ENCODE results near the gene MAPKAP1.

The MAPKAP1 gene

DNA sequence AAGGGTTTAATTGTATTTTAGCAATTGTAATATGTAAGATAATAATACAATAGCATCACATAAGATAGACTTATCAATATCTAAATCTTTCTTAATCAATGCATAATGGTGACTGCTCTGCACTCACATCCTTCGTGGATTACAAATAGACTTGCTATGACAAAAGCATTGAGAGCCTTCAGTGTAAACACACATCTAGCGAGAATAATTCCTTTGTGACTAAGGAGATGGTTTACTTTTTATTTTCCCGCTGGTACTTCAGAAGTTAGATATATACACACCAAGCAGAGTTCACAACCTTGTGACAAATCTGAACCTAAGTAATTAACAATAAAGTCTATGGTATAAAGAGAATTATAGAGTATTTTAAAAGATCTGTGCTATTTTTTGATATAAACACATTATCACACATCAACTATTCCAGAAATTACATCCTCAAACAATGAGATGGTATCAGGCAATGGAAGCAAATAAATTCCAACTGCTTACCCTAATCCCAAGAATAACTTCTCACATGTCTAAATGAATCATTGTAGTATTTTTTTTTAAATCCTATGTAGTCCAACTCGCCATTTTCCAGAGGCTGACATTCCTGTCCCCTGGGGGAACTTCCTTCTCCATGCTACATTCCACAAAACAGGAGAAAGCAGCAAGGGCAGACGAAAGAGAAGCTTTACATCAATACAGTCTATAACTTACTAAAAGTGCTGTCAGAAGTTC is 51.2 kb downstream of the MAPKAP1 start:
- no peak for DNase-seq (ENCODE audit: low read depth, low spot score)
- H3K27ac ChIP-seq, result no peak overlapping the region
- no peak overlapping the region for H3K4me3 ChIP-seq
- H3K9me3 ChIP-seq (ENCODE audit: low read depth, low read length), result no peaks in the 10 kb centered on the region
- no peak overlapping the region for H3K9ac ChIP-seq (ENCODE audit: insufficient read length)
- TF ChIP-seq POLR2AphosphoS5 (IDR thresholded peaks at IDR 0.05; ENCODE audit: borderline replicate concordance, low read depth, low read length) (no peak), FOXP2 (optimal IDR thresholded peaks at IDR 0.05; ENCODE audit: control extremely low read depth, extremely low read length, insufficient read depth) (no peak)
- peaks cover 2% of the 10 kb centered on the region; the same call in 1 of the 2 replicates for H3K36me3 ChIP-seq (ENCODE audit: insufficient read depth, low read length)

DNA sequence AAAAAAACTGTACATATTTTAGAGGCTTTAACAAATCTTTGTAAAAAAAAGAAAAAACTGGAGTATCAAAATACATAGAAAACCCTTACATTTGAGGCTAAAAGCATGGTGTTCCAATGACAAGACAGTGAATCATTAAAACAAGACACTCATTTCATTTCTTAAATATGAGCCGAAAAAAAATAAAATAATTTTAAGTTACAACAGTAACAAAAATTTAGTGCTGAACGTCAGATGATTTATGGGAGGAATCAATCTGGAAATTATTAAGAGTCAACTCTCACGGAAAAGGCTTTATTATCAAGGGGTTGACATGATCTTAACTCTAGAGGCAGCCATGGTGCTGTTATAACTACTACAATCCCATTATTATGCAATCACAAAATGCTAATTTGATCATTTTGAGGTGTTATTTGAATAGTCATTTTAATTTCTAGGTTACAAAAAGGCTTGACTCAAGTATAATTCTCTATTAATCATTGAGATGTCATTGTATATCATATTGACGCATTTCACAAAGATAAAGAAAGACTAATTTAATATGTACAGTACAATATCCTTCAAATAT is 51.9 kb downstream of the MAPKAP1 start:
- Histone ChIP-seq H3K36me3 (ENCODE audit: insufficient read depth, low read length) (peaks cover 2% of the 10 kb centered on the region; the same call in 1 of the 2 replicates), H3K9ac (ENCODE audit: insufficient read length) (no peak overlapping the region), H3K27ac (no peak overlapping the region), H3K9me3 (ENCODE audit: low read depth, low read length) (no peaks in the 10 kb centered on the region), H3K4me3 (no peak overlapping the region)
- no peak for DNase-seq (ENCODE audit: low read depth, low spot score)
- no peak for TF ChIP-seq EZH2 (IDR thresholded peaks at IDR 0.05)
- TF ChIP-seq FOXP2 (optimal IDR thresholded peaks at IDR 0.05; ENCODE audit: control extremely low read depth, extremely low read length, insufficient read depth), result no peak
- no peak for TF ChIP-seq POLR2AphosphoS5 (IDR thresholded peaks at IDR 0.05; ENCODE audit: borderline replicate concordance, low read depth, low read length)

DNA sequence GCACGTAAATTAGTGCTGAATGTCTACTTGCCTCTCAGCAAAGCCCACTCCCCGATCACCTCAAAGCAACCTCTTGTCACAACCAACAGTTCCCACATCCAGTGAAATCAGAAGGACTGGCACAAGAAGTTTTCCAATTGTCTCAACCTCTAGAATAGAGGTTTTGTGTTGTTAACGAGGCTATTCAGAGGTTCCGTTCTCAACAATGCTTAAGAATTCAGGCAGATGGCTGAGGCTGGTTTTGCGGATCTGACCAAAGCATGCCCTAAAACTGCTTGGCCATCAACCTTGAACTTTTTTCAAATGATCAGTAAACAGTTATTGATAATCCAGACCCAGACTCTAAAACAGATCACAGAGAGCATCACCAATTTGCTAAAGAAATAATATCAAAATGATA is 52.9 kb downstream of the MAPKAP1 start:
- no peaks in the 10 kb centered on the region for H3K9me3 ChIP-seq (ENCODE audit: low read depth, low read length)
- TF ChIP-seq EZH2 (IDR thresholded peaks at IDR 0.05) (no peak), POLR2AphosphoS5 (IDR thresholded peaks at IDR 0.05; ENCODE audit: borderline replicate concordance, low read depth, low read length) (no peak), FOXP2 (optimal IDR thresholded peaks at IDR 0.05; ENCODE audit: control extremely low read depth, extremely low read length, insufficient read depth) (no peak)
- H3K27ac ChIP-seq, result no peak overlapping the region
- no peak for DNase-seq (ENCODE audit: low read depth, low spot score)
- H3K4me3 ChIP-seq, result no peak overlapping the region
- H3K9ac ChIP-seq (ENCODE audit: insufficient read length), result no peak overlapping the region
- peaks cover 2% of the 10 kb centered on the region; the same call in 1 of the 2 replicates for H3K36me3 ChIP-seq (ENCODE audit: insufficient read depth, low read length)

DNA sequence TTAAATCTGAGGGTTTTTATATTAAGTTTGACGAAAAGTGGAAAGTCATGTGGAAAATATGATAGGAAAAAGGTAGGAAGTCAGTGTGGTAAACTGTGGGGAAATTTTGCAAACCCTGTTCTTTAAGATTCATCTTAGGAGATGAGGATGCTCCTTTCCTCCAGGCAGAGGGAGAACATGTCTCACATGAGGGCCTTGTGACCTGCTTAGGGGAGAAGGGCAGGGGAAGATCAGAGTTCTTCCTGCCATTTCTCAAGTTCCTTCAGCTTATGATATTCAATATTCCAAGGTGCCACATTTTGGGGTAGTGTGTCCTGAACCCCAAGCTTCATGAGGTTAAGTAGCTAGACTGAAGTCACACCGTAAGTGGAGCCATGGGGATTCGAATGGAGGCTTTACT is 53.7 kb downstream of the MAPKAP1 start:
- H3K27ac ChIP-seq, result no peak overlapping the region
- TF ChIP-seq FOXP2 (optimal IDR thresholded peaks at IDR 0.05; ENCODE audit: control extremely low read depth, extremely low read length, insufficient read depth) (no peak), EZH2 (IDR thresholded peaks at IDR 0.05) (no peak), POLR2AphosphoS5 (IDR thresholded peaks at IDR 0.05; ENCODE audit: borderline replicate concordance, low read depth, low read length) (no peak)
- H3K4me3 ChIP-seq, result no peak overlapping the region
- DNase-seq (ENCODE audit: low read depth, low spot score), result no peak
- no peak overlapping the region for H3K9ac ChIP-seq (ENCODE audit: insufficient read length)
- H3K36me3 ChIP-seq (ENCODE audit: insufficient read depth, low read length), result peaks cover 2% of the 10 kb centered on the region; the same call in 1 of the 2 replicates
- H3K9me3 ChIP-seq (ENCODE audit: low read depth, low read length), result no peaks in the 10 kb centered on the region

DNA sequence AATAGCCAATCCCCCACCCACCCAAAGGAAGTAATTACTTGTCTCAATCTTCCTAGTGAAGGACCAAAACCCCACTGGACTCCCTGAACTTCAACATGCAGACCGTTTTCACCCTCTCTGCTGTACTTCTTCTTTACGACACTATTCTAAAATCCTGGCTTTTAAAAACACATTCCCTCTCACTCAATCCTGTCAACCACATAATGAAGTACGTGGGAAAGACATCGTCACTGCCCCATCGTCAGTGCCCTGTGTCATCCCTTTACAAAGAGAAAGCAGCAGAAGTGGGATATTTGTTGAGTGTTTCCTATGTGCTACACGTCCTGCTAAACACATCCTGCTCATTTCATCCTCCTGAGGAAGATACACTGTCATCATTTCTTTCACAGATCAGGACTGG is 54.2 kb downstream of the MAPKAP1 start:
- Histone ChIP-seq H3K9ac (ENCODE audit: insufficient read length) (no peak overlapping the region), H3K4me3 (no peak overlapping the region), H3K36me3 (ENCODE audit: insufficient read depth, low read length) (peaks cover 2% of the 10 kb centered on the region; the same call in 1 of the 2 replicates), H3K9me3 (ENCODE audit: low read depth, low read length) (no peaks in the 10 kb centered on the region), H3K27ac (no peak overlapping the region)
- TF ChIP-seq POLR2AphosphoS5 (IDR thresholded peaks at IDR 0.05; ENCODE audit: borderline replicate concordance, low read depth, low read length) (no peak), FOXP2 (optimal IDR thresholded peaks at IDR 0.05; ENCODE audit: control extremely low read depth, extremely low read length, insufficient read depth) (no peak), EZH2 (IDR thresholded peaks at IDR 0.05) (no peak)
- no peak for DNase-seq (ENCODE audit: low read depth, low spot score)

DNA sequence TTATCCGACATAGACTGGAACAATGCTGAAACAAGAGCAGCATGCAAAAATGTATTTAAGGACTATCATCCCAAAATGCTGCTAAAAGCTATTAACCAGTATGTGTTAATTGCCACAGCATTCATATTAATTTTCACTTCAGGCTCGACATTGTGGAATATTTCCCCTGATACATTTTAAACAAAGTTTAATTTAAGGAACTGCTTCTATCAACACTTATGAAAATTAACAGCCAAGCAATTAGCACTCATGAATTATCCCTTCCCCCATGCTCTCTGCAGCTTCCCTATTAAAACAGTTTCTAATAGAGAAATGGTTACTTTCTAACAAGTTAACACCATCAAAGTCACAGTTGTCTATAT is 54.8 kb downstream of the MAPKAP1 start:
- no peak overlapping the region for H3K4me3 ChIP-seq
- no peak for TF ChIP-seq POLR2AphosphoS5 (IDR thresholded peaks at IDR 0.05; ENCODE audit: borderline replicate concordance, low read depth, low read length)
- no peak for TF ChIP-seq EZH2 (IDR thresholded peaks at IDR 0.05)
- no peak for TF ChIP-seq FOXP2 (optimal IDR thresholded peaks at IDR 0.05; ENCODE audit: control extremely low read depth, extremely low read length, insufficient read depth)
- DNase-seq (ENCODE audit: low read depth, low spot score), result no peak
- H3K27ac ChIP-seq, result no peak overlapping the region
- H3K9me3 ChIP-seq (ENCODE audit: low read depth, low read length), result no peaks in the 10 kb centered on the region
- peaks cover 2% of the 10 kb centered on the region; the same call in 1 of the 2 replicates for H3K36me3 ChIP-seq (ENCODE audit: insufficient read depth, low read length)
- H3K9ac ChIP-seq (ENCODE audit: insufficient read length), result no peak overlapping the region

DNA sequence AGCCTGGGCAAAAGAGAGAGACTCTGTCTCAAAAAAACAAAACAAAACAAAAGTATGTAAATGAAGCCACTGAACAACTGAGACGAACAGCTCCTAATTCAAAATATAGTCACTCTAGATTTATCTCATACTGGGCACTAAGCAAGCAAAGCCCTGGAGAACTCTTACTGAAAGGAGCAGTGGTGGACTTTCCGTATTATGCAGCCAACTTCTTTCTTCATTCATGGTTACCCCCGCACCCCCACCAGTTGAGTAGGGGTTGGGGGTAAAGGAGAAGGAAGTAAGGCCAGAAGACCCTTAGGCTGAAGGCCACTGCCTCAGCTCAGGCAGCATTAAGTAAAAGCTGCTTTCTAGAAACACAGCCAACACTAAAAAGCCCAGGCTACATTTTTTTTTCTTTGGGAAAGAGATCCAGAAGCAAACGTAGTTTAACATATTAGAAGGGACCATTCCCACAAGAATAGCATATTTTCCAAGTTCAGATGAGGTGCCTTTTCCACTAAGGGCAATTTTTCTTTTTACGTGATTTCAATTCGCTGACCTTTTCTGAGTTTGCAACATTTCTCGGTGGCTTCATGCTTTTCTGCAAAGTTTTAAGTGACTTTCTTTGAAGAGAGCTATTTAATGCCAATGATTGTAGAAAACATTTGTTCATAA is 55.3 kb downstream of the MAPKAP1 start:
- peaks cover 2% of the 10 kb centered on the region; the same call in 1 of the 2 replicates for H3K36me3 ChIP-seq (ENCODE audit: insufficient read depth, low read length)
- H3K9me3 ChIP-seq (ENCODE audit: low read depth, low read length), result no peaks in the 10 kb centered on the region
- no peak overlapping the region for H3K27ac ChIP-seq
- TF ChIP-seq FOXP2 (optimal IDR thresholded peaks at IDR 0.05; ENCODE audit: control extremely low read depth, extremely low read length, insufficient read depth) (no peak), EZH2 (IDR thresholded peaks at IDR 0.05) (no peak), POLR2AphosphoS5 (IDR thresholded peaks at IDR 0.05; ENCODE audit: borderline replicate concordance, low read depth, low read length) (no peak)
- no peak overlapping the region for H3K4me3 ChIP-seq
- no peak for DNase-seq (ENCODE audit: low read depth, low spot score)
- H3K9ac ChIP-seq (ENCODE audit: insufficient read length), result no peak overlapping the region

DNA sequence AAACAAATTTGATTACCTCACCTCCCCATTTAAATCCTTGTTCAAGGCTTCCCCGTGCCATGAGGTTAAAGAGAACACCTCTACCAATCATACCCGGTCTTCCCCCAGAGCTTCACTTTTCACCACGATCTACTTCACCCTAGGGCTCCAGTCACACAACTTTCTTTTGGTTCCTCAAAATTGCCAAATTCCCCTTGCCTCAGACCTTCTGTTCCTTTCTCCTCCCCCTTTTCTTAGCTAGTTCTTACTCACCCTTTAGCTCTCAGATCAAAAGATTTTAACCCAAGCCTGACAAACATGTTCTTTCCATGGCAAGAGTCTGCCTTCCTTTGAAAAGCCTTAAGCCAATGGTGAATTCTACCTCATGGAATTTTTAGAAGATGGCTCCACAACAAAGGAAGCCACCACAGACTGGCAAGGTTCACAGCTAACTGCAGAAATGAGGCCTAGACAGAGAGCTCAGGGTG is 56.7 kb downstream of the MAPKAP1 start:
- TF ChIP-seq FOXP2 (optimal IDR thresholded peaks at IDR 0.05; ENCODE audit: control extremely low read depth, extremely low read length, insufficient read depth), result no peak
- TF ChIP-seq POLR2AphosphoS5 (IDR thresholded peaks at IDR 0.05; ENCODE audit: borderline replicate concordance, low read depth, low read length), result no peak
- TF ChIP-seq EZH2 (IDR thresholded peaks at IDR 0.05), result no peak
- DNase-seq (ENCODE audit: low read depth, low spot score), result no peak
- Histone ChIP-seq H3K27ac (no peak overlapping the region), H3K36me3 (ENCODE audit: insufficient read depth, low read length) (peaks cover 2% of the 10 kb centered on the region; the same call in 1 of the 2 replicates), H3K9me3 (ENCODE audit: low read depth, low read length) (no peaks in the 10 kb centered on the region), H3K9ac (ENCODE audit: insufficient read length) (no peak overlapping the region), H3K4me3 (no peak overlapping the region)
